ENCODE data around the gene FBXL20. TPM values are rescaled to one million over a fixed set of nuclear protein-coding genes. Genes with fewer than 3 reads are reported as not detected.

FBXL20 gene
- total RNA-seq, 4 donors from 2014 or later: 6.4 to 29.0 (median 19.8) TPM

- intact Hi-C loops (cut with DNase I; ENCODE audit: low total_unique reads): loop anchor here (10.0 kb wide), 1 partner anchor 259 kb away; no protein-coding TSS in a partner anchor
- no peak for TF ChIP-seq CTCF (IDR thresholded peaks at IDR 0.05)
- TF ChIP-seq POLR2A (IDR thresholded peaks at IDR 0.05): no peak
- DNase-seq: no peak
- Histone ChIP-seq H3K9me3 (no peaks in the 10 kb centered on the region), H3K27me3 (no peaks in the 10 kb centered on the region), H3K4me1 (no peaks in the 10 kb centered on the region), H3K36me3 (no peaks in the 10 kb centered on the region), H3K4me3 (no peak overlapping the region), H3K27ac (no peak overlapping the region)
These were observed 157.3 kb downstream of the FBXL20 start for GRCh38 chr17:39244016-39244599.

GRCh38 chr17:39243155-39243554 is 158.3 kb downstream of the FBXL20 start:
- no peak for TF ChIP-seq CTCF (IDR thresholded peaks at IDR 0.05)
- no peak for TF ChIP-seq POLR2A (IDR thresholded peaks at IDR 0.05)
- H3K36me3 ChIP-seq: no peaks in the 10 kb centered on the region
- no peaks in the 10 kb centered on the region for H3K9me3 ChIP-seq
- no peaks in the 10 kb centered on the region for H3K4me1 ChIP-seq
- no peak for DNase-seq
- H3K27me3 ChIP-seq: no peaks in the 10 kb centered on the region
- intact Hi-C loops (cut with DNase I; ENCODE audit: low total_unique reads): loop anchor here (10.0 kb wide), 1 partner anchor 258 kb away; no protein-coding TSS in a partner anchor
- no peak overlapping the region for H3K4me3 ChIP-seq
- no peak overlapping the region for H3K27ac ChIP-seq

GRCh38 chr17:39240631-39241030 is 160.8 kb downstream of the FBXL20 start:
- TF ChIP-seq POLR2A (IDR thresholded peaks at IDR 0.05) (no peak), CTCF (IDR thresholded peaks at IDR 0.05) (no peak)
- intact Hi-C loops (cut with DNase I; ENCODE audit: low total_unique reads): loop anchor here (10.0 kb wide), 1 partner anchor 256 kb away; no protein-coding TSS in a partner anchor
- Histone ChIP-seq H3K36me3 (no peaks in the 10 kb centered on the region), H3K4me3 (no peak overlapping the region), H3K27ac (no peak overlapping the region), H3K4me1 (no peaks in the 10 kb centered on the region), H3K27me3 (no peaks in the 10 kb centered on the region), H3K9me3 (no peaks in the 10 kb centered on the region)
- no peak for DNase-seq

- no peak for DNase-seq
- H3K9me3 ChIP-seq: no peaks in the 10 kb centered on the region
- H3K27me3 ChIP-seq: no peaks in the 10 kb centered on the region
- H3K36me3 ChIP-seq: no peaks in the 10 kb centered on the region
- no peak for TF ChIP-seq POLR2A (IDR thresholded peaks at IDR 0.05)
- peak in 2 of 4 experiments; percentile 21 to 29 for TF ChIP-seq CTCF (IDR thresholded peaks at IDR 0.05)
- intact Hi-C loops (cut with DNase I; ENCODE audit: low total_unique reads): loop anchor here (10.0 kb wide), 1 partner anchor 255 kb away; no protein-coding TSS in a partner anchor
- no peaks in the 10 kb centered on the region for H3K4me1 ChIP-seq
- H3K4me3 ChIP-seq: no peak overlapping the region
- no peak overlapping the region for H3K27ac ChIP-seq
These were observed 161.6 kb downstream of the FBXL20 start for GRCh38 chr17:39239640-39240314.

GRCh38 chr17:39238311-39238972 is 163.0 kb downstream of the FBXL20 start:
- intact Hi-C loops (cut with DNase I; ENCODE audit: low total_unique reads): no loop called here
- Histone ChIP-seq H3K4me1 (no peaks in the 10 kb centered on the region), H3K9me3 (no peaks in the 10 kb centered on the region), H3K4me3 (no peak overlapping the region), H3K27me3 (no peaks in the 10 kb centered on the region), H3K27ac (no peak overlapping the region), H3K36me3 (no peaks in the 10 kb centered on the region)
- no peak for DNase-seq
- no peak for TF ChIP-seq CTCF (IDR thresholded peaks at IDR 0.05)
- no peak for TF ChIP-seq POLR2A (IDR thresholded peaks at IDR 0.05)
